GM20431 (cell line): ENCODE data around the gene ARPC1B.
"Not testable (repeated sequence)": the region's sequence is repeated elsewhere in the genome, so short reads cannot be mapped to it uniquely, and the experiment has no call there.

Experiments used
- in situ Hi-C: fragments of 300-500 bp; cut with MseI, MboI; formaldehyde crosslinking; loops from one replicate; pipeline ENCODE4 v1.15.0; 2020; ENCODE audit warnings: low sequenced_read_pairs; ENCODE audit not compliant: unreplicated experiment

Gene ARPC1B

DNA sequence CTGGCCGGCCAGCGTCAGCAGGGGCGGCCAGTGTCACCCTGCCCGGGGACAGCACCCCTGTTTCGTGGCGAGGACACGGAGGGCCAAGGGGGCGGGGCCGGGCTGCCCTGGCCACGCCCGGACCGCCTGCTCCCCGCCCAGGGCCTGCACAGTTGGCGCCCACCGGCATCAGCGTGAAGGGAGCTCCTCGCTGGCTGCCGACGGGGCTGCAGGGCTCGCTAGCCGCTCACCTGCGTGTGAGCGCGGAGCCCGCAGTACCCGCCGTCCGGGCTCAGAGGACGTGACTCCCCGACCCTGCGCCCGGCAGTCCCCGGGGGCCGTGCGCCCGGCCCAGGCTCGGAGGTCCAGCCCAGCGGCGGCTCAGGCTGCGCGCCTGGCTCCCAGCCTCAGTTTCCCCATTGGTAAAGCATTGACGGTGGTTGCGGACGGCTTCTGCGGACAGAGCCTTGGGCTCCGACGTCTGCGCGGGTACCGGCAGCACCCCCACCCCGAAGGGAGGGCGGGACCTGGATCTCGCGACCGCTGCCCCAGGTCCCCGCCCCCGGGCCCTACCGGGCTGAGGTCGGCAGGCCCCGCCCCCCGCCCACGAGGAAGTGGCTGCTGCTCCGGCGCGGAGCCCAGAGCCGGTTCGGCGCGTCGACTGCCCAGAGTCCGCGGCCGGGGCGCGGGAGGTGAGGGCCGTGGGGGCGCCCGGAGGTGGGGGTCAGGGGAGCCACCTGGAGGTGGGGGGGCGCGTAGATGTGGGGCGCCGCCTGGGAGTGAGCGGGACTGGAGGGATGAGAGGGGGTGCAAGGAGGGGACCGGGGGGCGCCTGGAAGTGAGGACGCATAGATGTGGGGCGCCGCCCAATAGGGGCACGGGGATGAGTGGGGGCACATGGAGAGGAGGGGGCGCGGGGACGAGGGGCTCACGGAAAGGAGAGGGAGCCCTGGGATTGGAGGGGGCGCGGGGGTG is at the start of gene ARPC1B:
TSS of gene ARPC1B (plus strand) at position 620 of the 954 bp plus-strand sequence. CDS start 10,985 bp downstream, outside the sequence.
- in situ Hi-C loops = no loop called here

DNA sequence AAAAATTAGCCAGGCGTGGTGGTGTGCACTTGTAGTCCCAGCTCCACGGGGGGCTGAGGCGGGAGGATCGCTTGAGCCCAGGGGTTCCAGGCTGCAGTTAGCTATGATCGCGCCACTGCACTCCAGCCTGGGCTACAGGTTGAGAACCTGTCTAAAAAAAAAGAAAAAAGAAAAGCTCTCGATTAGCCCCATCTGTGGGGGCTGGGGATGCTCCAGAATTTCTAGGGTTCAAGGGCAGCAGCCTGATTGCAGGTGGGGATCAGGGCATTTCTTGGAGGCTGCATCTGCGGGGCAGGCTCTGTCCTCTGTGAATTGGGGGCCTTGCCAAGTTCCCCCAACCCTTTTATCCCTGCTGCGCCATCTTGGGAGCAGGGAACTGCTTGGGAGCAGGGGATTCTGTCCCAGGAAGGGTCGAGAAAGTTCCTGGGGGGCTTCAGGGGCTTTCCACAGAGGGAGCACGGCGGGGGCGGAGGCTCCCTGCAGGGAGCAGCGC is 49.5 kb upstream of the ARPC1B start:
- in situ Hi-C loops = no loop called here

DNA sequence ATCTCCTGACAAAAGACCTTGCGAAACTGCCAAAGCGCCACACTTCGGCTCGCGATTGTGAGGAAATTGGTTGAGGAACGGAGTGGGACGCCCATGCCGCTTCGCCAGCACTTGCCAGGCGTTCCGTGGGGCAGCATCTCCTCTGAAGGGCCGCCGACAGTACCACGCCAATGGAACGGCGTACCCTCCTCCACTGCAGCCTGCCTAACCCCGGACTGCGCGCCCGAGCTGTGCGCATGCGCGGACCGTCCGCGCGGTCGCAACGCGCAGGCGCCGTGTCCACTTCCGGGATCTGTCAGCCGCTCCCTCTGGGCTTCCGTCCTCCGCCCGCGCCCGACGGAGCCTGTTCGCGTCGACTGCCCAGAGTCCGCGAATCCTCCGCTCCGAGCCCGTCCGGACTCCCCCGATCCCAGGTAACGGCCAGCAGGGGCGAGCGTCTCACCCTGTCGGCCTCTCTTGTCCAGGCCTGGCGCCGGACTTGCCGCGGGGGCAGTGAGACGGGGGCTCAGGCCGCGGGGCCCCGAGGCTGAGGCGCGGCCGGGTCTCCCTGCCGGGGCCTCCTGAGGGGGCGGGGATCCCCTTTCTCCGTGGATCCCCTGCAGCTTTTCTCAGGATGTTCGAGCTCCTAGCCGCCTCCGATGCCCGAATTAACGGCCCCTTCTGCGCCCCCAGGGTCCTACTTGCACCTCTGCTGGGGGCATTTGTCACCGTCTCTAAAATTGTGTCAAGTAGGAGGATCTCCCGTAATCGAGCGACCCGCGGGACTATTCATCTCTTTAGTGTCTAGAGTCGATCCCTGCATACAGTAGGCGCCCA is 48.7 kb upstream of the ARPC1B start, which contains the start of gene ARPC1A:
TSS of gene ARPC1A (plus strand) at position 307 of the 816 bp plus-strand sequence. CDS start 7,456 bp downstream, outside the sequence.
- in situ Hi-C loops = no loop called here

DNA sequence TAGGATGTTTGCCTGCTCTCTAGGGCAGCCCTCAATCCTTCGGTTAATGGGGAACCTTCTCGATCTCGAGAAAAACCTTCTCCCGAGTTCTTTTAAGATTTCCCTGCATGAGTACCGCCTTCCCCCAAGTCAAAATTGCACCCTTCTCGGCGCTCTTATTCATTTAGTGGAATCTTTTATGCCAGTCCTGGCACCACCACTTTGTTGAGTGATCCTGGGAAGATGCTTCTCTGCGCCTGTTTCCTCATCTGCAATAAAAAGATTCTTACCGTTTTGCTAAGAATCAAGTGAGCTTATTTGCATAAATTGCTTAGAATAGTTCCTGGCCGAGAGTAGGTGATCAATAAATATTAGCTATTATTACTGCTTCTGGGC is 48.1 kb upstream of the ARPC1B start:
- in situ Hi-C loops = no loop called here

DNA sequence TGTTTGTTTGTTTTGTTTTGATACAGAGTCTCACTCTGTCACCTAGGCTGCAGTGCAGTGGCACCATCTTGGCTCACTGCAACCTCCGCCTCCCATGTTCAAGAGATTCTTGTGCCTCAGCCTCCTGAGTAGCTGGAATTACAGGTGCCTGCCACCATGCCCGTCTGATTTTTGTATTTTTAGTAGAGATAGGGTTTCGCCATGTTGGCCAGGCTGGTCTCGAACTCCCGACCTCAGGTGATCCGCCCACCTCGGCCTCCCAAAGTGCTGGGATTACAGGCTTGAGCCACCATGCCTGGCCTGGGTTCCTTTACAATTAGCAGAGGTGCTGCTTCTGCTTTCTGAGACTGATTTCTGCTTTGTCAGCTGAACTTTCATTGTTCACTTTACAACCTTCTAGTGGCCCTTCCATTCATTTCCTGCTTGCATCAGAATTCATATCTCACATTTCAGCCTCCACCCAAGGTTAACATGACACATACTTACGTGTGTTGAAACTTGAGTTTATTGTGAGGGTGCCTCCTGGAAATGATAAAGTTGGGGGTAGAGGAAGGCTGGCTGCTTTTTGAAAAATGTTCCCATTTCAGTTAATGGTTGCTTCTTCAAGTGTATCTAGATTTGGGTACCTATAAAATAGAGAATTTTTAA is 44.1 kb upstream of the ARPC1B start:
- in situ Hi-C loops = not testable (repeated sequence)

DNA sequence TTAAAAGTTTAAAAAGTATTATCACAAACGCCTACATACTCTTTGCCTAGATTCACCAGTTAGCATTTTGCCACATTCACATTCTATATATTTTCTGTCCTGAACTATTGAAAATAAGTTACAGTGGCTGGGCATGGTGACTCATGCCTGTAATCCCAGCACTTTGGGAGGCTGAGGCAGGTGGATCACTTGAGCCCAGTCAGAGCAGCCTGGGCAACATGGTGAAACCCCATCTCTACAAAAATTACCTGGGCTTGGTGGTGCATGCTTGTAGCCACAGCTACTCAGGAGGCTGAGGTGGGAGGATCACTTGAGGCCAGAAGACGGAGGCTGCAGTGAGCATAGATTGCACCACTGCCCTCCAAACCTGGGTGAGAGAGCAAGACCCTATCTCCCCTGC is 43.5 kb upstream of the ARPC1B start:
- in situ Hi-C loops = no loop called here

DNA sequence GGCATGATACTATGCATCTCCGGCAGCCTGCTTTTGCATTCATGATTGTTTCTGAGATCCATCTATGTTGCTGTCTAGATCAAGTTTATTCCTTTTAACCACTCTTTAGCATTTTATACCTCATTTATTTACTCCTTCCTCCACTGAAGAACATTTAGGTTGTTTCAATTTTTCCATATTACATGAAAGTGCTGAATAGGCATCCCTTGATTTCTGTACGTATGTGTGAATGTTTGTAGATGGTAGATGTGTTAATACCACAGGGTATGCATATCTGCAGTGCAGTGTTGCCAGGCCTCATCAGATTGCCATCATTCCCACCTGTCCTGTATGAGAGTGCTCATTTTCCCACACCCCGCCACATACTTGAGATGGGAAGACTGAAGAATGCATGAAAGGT is 34.9 kb upstream of the ARPC1B start:
- in situ Hi-C loops = no loop called here

DNA sequence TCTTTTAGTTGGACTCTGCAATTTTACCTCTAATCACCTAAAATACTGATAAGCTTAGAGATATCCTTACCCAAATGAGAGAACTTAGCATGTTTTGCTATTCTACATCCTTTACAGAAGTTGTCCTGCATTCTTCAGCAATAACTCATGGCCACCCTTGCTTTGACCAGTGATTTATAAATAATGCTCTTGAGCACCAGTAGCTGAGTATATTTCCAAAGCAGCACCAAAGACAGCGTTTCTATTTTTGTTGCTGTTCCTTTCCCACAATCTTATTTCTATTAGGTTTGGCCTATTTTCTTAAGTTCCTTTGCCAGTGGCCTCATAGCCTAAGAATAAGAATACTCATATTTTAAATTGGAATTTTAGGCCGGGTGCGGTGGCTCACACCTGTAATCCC is 33.9 kb upstream of the ARPC1B start:
- in situ Hi-C loops = no loop called here

DNA sequence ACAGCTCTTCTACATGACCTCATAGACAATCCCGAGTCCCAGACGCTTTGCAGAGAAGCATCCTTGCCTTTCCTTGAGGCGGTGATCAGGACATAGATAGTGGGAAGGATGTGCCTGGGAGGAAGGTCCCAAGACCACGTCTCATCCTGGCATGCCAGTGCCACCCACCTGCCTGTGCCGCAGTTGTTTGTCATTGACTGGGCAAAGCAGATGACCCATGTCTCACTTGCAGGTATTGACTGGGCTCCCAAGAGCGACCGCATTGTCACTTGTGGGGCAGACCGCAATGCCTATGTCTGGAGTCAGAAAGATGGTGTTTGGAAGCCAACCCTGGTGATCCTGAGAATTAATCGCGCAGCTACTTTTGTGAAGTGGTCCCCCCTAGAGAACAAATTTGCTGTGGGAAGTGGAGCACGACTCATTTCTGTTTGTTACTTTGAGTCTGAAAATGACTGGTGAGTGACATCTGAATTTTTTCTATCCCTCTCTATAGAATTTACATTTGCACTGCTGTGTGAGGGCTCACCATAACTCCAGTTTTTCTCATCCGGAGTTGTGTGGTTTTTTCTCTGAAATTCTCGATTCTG is 30.4 kb upstream of the ARPC1B start:
- in situ Hi-C loops = no loop called here

DNA sequence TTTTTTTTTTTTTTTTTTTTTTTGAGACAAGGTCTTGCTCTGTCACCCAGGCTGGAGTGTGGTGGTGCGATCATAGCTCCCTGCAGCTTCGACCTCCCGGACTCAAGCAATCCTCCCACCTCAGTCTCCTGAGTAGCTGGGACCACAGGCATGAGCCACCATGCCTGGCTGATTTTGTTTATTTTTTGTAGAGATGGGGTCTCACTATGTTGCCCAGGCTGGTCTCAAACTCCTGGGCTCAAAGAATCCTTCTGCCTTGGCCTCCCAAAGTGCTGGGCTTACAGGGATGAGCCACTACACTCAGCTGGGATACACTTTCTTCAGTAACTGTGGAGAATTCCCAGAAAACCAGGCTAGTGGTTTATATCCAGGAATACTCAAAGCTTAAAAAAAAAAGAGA is 23.9 kb upstream of the ARPC1B start:
- in situ Hi-C loops = not testable (repeated sequence)

DNA sequence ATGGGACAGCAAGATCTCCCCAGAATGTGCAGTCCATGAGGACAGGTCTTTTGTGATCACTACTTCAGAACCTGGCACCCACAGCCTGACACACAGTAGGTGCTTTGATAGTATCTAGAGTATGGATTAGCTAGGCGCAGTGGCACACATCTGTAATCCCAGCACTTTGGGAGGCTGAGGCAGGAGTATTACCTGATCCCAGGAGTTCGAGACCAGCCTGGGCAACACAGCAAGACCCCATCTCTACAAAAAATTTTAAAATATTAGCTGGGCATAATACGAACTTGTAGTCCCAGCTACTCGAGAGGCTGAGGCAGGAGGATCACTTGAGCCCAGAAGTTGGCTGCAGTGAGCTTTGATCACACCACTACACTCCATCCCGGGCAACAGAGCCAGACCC is 22.3 kb upstream of the ARPC1B start:
- in situ Hi-C loops = no loop called here

DNA sequence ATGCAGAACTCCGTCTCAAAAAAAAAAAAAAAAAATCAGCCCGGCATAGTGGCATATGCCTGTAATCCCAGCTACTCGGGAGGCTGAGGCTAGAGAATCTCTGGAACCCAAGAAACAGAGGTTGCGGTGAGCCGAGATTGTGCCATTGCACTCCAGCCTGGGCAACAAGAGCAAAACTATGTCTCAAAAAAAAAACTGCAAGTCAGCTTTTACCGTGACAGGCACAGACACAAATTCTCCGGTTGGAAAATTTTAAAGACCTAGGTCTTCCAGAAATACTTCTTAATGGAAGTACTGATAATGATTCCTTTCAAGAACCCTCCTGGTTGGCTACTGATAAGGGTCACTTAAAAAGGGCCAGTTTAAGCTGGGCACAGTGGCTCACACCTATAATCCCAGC is 19.4 kb upstream of the ARPC1B start:
- in situ Hi-C loops = no loop called here

DNA sequence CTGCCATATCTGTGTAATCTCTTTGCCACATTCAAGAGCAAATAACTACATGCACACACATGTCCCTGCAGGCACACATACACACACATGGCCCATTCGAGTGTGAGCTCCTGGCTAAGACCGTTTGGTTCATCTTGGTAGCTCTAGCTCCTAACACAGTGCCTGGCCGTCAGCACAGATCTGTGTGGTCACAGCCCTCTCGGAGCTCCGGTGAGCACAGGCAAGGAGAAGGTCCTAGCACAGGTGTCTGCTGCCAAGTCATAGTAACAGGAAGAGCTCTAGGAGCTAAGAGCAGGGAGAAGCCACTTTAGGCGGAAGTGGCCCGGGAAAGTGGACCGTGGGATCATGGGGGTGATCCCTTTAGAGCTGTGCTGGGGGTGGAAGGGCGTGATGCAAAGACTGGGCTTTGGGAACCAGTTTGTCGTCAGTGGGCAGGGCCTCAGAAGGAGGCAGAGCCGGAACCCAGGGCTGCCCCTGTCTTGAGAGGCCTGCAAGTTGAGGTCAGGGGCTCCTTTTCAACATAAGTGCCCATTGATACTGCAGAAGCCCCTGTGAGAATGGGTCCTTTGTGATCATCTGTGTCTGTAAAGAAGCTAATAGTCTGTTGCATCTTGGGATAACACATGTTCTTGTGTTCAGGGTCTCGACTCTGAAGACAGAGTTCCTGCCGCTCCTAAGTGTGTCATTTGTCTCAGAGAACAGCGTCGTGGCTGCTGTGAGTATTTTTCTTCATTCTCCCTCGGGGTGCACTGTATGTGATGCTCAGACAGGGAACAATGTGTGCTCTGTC is 16.6 kb upstream of the ARPC1B start:
- in situ Hi-C loops = no loop called here

DNA sequence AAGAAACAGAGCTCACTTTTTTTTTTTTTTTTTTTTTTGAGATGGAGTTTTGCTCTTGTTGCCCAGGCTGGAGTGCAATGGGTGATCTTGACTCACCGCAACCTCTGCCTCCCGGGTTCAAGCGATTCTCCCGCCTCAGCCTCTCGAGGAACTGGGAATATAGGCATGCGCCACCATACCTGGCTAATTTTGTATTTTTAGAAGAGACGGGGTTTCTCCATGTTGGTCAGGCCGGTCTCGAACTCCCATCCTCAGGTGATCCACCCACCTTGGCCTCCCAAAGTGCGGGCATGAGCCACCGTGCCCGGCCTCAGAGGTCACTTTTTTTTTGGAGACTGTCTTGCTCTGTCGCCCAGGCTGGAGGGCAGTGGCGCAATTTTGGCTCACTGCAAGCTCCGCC is 16.0 kb upstream of the ARPC1B start:
- in situ Hi-C loops = not testable (repeated sequence)

DNA sequence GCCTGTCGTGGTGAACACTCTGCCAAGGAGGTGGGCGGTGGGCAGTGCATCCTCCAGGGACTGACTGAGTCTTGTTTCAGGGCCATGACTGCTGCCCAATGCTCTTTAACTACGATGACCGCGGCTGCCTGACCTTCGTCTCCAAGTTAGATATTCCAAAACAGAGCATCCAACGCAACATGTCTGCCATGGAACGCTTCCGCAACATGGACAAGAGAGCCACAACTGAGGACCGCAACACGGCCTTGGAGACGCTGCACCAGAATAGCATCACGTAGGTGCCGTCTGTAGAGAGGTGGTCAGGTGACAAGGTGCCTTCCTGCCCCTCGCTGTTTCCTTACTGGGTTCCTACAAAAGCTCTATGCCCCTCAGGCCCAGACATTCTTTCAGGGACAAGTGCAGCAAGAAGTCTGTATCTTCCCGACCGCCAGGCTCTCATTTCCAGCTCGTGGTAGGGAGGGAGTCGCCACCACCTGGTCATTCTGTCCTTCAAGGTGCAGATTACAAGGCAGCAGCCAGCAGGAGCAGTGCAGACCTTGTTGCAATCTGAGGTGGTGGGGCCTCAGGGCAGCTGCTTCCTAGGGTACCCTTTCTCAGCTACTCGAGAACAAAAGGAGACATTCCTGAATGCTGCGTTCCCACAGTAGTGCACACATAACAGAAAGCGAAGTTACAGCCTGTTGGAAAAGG is 14.9 kb upstream of the ARPC1B start:
- in situ Hi-C loops = no loop called here

DNA sequence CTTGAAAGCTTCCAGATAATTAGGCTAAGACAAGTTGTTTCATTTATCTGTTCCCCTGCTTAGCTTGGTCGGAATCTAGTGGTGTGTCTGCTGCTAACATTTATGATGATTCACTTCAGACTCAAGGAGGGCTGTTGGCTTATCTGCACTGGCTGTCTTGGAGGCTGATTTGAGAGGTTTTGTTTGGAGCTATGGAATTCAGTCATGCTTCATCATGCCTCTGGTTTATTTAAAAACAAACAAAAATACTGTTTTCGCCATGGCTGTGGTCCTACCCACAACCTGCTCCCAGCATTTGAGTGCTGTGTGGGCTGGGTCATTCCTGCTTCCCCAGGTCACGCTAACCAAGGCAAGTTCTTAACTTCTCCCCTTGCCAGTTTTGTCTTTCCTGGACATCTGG is 11.7 kb upstream of the ARPC1B start:
- in situ Hi-C loops = no loop called here

DNA sequence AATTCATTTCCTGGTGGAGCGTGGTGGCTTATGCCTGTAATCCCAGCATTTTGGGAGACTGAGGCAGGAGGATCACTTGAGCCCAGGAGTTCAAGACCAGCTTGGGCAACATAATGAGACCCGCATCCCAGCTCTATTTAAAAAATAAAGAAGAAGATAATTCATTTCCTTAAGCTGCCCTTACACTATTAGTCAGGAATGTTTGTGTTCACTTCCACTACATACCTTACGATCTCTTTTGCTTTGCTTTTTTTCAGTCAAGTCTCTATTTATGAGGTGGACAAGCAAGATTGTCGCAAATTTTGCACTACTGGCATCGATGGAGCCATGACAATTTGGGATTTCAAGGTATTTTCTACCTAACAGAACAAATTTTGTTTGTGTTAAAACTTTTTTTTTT is 11.2 kb upstream of the ARPC1B start:
- in situ Hi-C loops = no loop called here

DNA sequence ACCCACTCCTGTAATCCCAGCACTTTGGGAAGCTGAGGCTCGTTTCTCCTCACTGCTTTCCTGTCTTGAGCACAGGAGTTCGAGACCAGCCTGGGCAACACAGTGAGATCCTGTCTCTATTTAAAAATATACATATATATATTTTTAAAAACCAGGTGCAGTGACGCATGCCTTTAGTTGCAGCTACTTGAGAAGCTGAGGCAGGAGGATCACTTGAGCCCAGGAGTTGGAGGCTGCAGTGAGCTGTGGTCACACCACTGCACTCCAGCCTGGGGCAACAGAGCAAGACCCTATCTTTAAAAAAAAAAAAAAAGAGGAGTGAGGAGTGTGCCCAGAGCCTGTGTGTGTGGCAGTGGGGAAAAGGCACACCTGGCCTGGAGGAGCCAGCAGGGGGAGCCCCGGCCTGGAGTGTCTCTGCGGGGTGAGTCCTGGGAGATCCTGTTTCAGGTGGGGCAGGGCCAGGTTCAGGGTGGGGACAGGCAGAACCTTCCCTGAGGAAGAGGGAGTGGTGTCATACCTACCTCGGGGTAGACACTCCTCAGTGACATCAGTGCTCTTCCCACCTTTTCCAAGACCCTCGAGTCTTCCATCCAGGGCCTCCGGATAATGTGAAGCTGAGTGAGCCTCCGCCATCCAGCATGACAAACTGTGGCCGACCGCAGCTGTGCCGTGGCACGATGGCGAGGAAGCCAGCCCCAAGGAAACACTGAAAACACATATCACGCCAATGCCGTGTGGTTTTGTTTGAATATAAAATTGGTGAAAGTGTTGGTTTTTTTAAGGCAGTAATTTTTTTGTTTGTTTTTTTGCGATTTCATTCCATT is 9.0 kb upstream of the ARPC1B start:
- in situ Hi-C loops = no loop called here
